ENCODE data around the gene TMC7. TPM values are rescaled to one million over a fixed set of nuclear protein-coding genes. Genes with fewer than 3 reads are reported as not detected.

Gene TMC7
- total and polyA plus RNA-seq, 2 donors (not counting 3 experiments of a cell fraction or from before 2014, with no cell fraction given): 5.7 to 7.0 TPM

GRCh38 chr16:19106625-19107020 is 122.9 kb downstream of the TMC7 start:
- no peaks in the 10 kb centered on the region for H3K9me1 ChIP-seq (replicated peaks; ENCODE audit: control insufficient read depth, extremely low read depth, insufficient read depth, low read length)
- H3K4me1 ChIP-seq (ENCODE audit: control insufficient read depth, extremely low read depth, insufficient read depth, low read length): peaks cover 15% of the 10 kb centered on the region
- no peak overlapping the region for H3K27ac ChIP-seq (ENCODE audit: insufficient read depth, low read depth, low read length)
- intact Hi-C loops (cut with micrococcal nuclease) (no loop called here), dilution Hi-C loops (cut with MboI; ENCODE audit: extremely low pct_ligation_motif_present, low sequenced_read_pairs) (loop anchor here (25.0 kb wide), 1 partner anchor 319 kb away; the partner anchor contains the start of gene RPS15A)
- no peak for TF ChIP-seq EZH2 (IDR thresholded peaks at IDR 0.05; ENCODE audit: borderline replicate concordance, low read depth, low read length, severe bottlenecking)
- TF ChIP-seq POLR2A (IDR thresholded peaks at IDR 0.05; ENCODE audit: low read depth, low read length): no peak
- TF ChIP-seq, protein P1, sequence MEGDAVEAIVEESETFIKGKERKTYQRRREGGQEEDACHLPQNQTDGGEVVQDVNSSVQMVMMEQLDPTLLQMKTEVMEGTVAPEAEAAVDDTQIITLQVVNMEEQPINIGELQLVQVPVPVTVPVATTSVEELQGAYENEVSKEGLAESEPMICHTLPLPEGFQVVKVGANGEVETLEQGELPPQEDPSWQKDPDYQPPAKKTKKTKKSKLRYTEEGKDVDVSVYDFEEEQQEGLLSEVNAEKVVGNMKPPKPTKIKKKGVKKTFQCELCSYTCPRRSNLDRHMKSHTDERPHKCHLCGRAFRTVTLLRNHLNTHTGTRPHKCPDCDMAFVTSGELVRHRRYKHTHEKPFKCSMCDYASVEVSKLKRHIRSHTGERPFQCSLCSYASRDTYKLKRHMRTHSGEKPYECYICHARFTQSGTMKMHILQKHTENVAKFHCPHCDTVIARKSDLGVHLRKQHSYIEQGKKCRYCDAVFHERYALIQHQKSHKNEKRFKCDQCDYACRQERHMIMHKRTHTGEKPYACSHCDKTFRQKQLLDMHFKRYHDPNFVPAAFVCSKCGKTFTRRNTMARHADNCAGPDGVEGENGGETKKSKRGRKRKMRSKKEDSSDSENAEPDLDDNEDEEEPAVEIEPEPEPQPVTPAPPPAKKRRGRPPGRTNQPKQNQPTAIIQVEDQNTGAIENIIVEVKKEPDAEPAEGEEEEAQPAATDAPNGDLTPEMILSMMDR (IDR thresholded peaks at IDR 0.05; ENCODE audit: extremely low read depth in 1 of 2, insufficient read depth in 1 of 2, low read depth in 1 of 2, low read length in 2 of 2): no peak
- no peak for TF ChIP-seq GATA2 (IDR thresholded peaks at IDR 0.05; ENCODE audit: insufficient read depth, insufficient read length, low read depth, low read length)
- no peak for TF ChIP-seq MYC (IDR thresholded peaks at IDR 0.05; ENCODE audit: low read depth, low read length)
- no peak for TF ChIP-seq POLR2AphosphoS5 (IDR thresholded peaks at IDR 0.05; ENCODE audit: insufficient read depth, low read depth, low read length)
- no peak for TF ChIP-seq FOS (IDR thresholded peaks at IDR 0.05; ENCODE audit: borderline replicate concordance, insufficient read depth, low read length)
- no peak for TF ChIP-seq MAX (IDR thresholded peaks at IDR 0.05; ENCODE audit: insufficient read depth, insufficient read length)
- TF ChIP-seq JUN (IDR thresholded peaks at IDR 0.05; ENCODE audit: borderline replicate concordance, insufficient read depth, insufficient read length, low read depth): no peak
- no peak overlapping the region for H3K4me3 ChIP-seq (replicated peaks in 1 of 3; ENCODE audit: insufficient read depth in 1 of 3, low read depth in 1 of 3, low read length in 3 of 3)
- FAIRE-seq (no peak), DNase-seq (ENCODE audit: low read depth, low spot score) (no peak)
- BruUV-seq (replicated peaks): no TSS peak
- no peak overlapping the region for H2AFZ ChIP-seq (ENCODE audit: low read depth, low read length)
- no peak overlapping the region for H3K9ac ChIP-seq (replicated peaks; ENCODE audit: extremely low read depth, insufficient read depth, low read length)
- H3K79me2 ChIP-seq (ENCODE audit: control insufficient read depth, insufficient read depth, low read length): no peaks in the 10 kb centered on the region
- no peaks in the 10 kb centered on the region for H4K20me1 ChIP-seq (replicated peaks; ENCODE audit: control insufficient read depth, extremely low read depth, insufficient read depth, low read length)
- POLR2A ChIA-PET: no interaction called here
- H3K27me3 ChIP-seq (ENCODE audit: control insufficient read depth in 2 of 2, insufficient read depth in 2 of 2, low read length in 2 of 2): no peaks in the 10 kb centered on the region
- no peaks in the 10 kb centered on the region for H3K36me3 ChIP-seq (ENCODE audit: control insufficient read depth in 2 of 2, extremely low read depth in 1 of 2, insufficient read depth in 2 of 2, low read length in 2 of 2)
- H3K4me2 ChIP-seq (ENCODE audit: insufficient read depth, low read length): no peak overlapping the region
- CTCF ChIA-PET: interaction anchor here (0.9 to 3.8 kb wide), 4 partner anchors 12 to 21 kb away, joined by 3 to 20 read pairs (median 5); no protein-coding TSS in a partner anchor
- no peaks in the 10 kb centered on the region for H3K9me3 ChIP-seq (replicated peaks; ENCODE audit: control insufficient read depth, insufficient read depth, low read length)
